OCI-M1 (cell line): ENCODE results near the gene ELMO1.

Experiments
- DNase-seq: peaks from one replicate; lab custom pipeline; 2025; lab: John Stamatoyannopoulos, UW

ELMO1 gene

DNA sequence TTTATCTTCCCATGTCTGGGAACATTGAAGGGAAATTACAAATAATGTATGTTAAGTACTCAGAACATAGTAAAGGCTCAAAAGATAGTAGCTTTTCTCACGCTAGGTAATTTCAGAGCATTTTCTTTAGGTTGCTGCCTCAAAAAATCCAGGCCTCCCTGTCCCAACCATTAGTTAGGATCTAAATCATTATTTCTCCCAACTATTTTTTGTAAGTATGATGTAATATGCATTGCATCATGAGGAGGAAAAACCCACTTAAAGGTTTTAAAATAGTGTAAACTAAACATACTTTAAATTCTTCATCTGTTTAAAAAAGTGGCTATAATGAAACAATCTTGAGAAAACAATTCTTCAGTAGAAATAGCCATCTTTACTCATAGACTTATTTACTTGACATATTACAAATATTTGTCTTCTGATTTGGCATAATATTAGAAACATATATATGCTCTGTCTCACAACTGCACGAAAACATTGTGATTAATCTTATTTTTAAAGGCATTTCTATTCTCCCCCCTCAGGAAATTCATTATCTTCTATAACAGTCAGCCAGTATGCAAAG lies 329.3 kb downstream of the ELMO1 start:
- no peak for DNase-seq

DNA sequence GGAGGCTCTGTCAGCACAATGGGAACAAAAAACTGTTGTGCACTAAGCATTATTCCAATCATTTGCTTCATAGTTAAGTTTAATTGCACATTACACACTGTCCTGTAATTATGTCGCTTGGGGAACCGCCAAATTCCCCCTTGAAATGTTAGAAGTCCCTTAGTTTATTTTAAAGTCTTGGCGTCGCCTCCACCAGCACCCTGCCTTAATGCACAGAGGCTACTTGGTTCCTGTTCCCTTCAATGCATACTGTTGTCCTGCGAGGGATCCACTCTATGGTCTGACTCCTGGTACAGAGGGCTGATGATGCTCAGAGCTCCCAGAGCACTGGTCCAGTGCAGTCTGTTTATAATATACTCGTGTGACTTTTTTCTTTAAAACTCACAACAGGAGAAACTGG lies 330.7 kb downstream of the ELMO1 start:
- DNase-seq, result no peak

DNA sequence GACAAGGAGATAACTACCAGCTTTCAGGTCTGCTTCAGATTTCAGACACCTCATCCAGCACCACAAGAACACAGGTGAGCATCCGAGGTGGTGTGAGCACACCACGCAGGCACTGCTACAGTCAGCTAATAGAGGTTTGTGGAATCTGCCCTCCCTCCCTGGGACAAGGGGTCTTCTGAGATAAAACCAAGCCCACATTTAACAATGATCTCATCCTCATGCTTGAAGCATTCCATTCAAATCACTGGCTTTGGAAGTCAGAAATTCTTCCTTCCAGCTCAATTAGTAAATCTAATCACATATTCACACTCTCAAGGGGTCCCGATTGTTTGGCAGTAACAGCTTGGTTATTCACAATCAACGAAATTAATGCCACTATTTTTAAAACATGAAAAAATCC lies 331.4 kb downstream of the ELMO1 start:
- no peak for DNase-seq

DNA sequence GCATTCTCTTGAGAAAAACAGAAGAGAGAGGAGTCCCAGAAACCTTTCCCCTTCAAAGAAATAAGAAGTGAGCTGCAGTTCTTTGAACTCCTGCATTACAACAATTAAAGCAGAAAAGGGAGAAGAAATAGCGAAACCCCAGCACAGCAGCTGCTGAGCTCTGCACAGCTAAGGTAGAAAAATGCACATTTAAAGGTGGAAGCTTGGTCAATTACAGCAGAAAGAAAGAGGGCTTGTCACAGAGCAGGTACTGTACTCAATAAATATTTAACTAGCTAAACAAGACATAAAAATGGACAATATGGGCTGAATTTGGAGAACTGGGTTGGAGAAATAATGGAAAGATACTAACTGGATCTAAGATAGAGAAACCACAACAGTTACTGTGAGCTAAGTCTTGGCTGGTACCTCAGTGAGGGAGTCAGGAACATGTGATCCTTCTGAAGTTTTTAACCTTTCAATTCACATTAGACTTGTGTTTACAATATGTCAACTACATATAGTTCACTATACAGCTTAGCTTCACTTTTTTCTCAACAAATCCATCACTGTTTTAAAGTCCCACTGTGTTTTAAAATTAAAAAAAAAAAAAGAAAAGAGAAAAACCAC lies 332.5 kb downstream of the ELMO1 start:
- peak; percentile 14 for DNase-seq

DNA sequence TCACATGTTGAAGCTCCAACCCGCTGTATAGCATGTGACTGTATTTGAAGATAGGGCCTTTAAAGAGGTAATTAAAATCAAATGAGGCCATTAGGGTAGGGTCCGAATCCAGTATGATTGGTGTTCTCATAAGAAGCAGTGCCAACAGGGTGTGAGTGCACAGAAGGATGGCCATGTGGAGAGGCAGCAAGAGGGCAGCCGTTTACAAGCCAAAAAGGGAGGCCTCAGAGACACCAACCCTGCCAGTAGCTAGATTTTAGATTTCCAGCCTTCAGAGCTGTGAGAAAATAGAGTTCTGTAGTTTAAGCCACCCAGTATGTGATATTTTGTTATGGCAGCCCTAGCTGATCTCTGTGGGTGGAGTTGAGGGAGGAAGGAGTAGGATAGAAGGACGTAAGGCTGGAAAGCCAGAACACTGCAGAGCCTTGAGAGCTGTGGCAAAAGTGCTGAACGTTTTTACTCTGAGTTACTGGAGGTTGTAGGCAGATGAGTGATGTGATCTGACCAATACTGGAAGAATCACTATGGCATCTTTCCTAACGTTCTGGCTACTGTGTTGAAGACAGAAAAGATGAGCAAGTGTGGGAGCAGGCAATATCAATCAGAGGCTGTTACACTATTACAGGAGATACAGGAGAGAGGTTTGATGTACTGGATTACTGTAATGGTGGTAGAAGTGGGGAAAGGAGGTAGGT lies 334.9 kb downstream of the ELMO1 start:
- DNase-seq, result no peak

DNA sequence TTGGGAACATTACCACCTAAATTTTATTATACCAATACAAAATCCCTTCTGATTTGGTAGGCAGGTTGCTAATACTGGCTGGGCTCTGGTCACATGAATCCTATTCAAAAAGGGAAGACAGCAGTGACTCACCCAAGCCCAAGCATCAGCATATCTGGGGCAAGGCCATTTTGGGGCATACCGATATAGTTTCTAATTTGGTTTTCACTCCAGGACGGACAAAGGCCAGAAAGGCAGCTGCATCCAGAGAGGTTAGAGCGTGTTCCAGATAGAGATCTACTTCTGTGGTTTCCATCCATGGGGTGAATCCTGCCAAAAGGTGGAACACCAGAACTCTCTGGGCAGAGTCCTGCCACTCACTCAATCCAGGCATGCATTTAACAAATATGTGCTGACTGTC lies 335.8 kb downstream of the ELMO1 start:
- no peak for DNase-seq

DNA sequence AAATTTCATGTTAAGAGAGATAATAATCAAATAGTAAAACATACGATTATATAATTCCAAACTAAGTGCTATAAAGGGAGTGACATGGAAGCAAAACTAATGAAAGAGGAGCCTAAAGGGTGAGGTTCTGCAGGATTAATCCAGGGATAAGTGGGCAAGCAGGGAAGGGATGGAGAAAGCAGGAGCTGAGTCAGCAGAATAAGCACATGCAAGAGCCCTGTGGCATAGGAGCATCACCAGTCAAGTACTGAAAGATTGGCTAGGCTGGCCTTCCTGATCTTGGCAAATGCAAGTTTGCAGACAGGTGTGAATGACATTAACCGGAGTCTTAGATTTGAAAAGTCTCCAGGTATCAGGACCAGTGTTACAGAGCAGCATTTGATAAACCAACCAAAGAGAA lies 336.4 kb downstream of the ELMO1 start:
- no peak for DNase-seq

DNA sequence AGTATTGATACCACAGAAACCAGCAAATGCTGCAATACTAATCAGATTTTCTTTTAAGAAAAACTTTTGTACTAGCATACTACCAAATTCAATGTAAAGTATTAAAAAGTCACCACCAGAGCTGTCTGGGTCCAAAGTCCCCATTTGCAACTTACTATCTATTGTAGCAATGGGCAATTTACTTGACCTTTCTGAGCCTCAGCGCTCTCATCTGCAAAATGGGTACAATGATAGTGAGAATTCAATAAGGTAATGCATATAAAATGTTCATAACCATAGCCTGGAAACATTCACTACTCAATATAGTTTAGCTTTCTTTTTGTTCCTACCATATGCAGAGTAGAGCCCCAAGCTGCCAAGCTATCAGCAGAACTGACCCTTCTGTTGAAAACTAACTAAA lies 337.2 kb downstream of the ELMO1 start:
- DNase-seq, result no peak

DNA sequence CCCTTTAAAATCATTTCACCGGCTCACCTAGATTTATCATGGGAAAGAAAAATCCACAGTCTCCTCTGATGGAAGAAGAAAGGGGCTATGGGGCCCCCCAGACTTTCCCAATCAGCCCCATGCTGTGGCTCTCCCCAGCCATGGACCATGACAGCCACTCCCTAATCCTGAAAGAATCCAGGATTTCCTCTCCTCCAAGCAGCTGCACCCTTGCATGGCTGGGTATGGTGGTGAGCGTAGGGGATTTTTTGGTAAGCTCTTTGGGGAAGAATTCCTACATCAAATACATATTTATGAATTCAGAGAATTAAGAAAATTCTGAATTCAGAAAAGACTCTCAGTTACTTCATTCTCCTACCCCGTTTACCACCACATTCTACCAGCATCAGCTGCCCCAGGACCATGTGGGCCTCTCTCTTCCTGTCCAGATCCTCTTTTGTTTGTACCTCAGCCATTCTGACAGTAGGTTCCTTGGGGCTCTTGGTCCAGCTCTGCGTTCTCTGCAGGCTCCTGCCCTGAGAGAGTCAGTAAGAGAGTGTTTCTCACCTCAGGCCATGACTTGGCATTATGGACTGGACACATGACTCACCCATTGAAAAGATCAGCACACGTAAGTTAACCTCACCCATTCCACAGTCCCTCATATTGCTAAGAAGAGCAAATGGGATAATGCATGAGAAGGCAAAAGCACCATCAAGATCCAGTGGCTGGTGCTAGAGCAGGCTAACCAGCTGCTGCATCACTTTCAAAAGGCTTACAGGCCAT lies 337.8 kb downstream of the ELMO1 start:
- no peak for DNase-seq

DNA sequence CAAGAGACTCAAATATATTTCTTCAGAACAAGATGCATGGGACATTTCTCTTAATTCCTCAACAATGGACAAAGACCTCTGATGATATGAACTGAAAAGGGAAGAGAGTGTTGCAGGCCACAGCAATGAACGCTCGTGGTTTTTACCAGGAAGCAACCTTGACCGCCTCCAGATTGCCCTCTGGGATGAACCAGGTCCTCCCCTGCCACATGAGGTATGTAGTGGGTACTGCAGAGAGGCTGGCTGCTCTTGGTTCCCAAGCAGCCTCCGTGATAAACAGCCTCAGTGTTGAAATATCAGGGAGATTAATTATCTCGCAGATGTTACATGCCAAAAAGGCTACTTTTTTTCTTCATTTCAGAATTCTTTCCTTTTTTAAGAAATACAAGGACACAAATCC lies 338.8 kb downstream of the ELMO1 start:
- DNase-seq, result peak; percentile 2

DNA sequence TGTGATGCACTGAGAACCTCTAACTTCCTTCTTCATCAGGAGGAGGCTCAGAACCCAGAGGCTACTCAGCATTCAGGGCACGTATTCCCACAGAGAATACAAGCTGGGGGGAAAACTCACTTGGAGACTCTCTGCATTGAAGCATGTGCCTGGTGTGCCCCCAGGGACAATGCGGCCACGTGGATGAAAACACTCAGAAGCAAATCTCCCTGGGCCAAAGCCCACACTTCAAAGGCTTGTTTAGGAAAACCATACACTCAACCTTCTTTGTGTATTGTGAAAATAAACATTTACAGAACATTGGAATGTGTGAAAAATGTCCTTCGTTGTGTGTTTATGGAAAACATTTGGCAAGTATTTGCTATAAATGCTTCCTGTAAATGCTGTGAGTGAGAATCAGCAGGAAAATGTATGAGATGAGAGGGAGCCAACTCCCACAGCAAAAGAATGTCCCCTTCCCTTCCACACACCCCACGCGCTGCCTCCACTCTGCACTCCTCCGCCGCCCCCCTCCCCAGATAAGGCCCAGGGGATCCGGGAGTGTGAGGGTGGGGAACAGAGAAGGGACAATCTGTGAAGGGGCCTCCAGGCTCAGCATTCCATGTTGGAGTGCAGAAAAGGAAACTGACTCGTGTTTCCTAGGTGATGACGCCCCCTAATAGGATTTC lies 339.5 kb downstream of the ELMO1 start:
- DNase-seq, result no peak

DNA sequence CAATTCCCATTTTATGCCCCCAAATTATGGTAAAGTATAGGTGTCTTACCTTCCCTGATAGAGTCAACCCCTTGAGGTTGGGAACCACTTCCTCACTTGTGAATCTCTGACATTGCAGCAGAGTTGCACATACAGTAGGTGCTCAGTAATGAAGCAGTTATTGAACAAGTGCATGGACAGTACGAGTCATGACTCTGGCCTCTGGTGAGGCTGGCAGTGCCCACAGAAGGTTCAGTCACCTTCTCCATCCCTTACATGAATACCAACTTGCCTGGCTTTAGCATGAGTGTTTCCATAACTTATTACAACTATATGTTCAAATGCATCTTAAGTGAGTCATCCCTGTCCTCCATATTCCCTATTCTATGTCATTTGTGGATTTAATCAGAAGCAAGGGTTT lies 340.0 kb downstream of the ELMO1 start:
- no peak for DNase-seq

DNA sequence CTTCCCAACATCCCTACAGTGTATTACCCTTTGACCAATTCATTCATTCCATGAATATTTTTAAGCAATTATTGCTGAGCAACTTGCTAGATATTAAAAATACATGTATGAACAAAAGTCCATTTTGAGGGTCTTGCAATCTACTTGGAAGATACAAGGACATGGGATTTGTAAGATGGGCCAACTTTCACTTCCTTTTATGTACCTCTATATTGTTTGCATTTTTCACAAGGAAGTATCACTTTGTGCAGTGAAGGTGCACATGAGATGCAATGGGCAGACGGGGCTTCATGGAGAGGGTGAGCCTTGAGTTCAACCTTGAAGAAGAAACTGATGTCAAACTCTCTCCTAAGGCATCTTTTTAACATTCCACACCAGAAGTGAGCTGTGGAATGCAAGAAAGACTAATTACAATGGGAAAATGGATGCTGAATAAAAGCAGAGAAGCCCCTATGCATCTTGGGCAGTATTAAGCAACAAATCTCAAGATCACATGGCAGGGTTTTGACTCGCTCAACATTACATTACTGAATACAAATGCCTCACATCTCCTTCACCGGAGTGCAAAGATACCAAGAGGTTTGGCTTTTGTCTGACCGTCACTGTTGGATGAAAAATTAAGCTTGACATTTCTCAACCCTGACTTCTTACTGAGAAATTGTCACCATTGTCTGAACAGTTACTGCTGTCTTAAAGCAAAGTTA lies 341.5 kb downstream of the ELMO1 start:
- DNase-seq, result no peak

DNA sequence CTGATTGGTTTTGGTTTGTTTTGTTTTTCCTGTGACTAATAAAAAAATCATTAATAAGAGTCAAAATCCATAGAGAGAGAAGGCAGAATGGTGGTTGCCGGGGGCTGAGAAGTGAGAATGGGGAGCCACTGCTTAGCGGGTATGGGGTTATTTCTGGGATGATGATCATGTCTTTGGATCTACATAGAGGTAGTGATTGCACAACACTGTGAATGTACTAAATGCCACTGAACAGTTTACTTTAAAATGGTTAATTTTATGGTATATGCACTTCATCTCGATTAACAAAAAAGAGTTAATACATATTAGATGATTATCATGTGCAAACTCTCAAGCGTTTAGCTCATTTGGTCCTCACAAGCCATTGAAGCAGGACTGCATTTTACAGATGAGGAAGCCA lies 342.9 kb downstream of the ELMO1 start:
- DNase-seq, result no peak

DNA sequence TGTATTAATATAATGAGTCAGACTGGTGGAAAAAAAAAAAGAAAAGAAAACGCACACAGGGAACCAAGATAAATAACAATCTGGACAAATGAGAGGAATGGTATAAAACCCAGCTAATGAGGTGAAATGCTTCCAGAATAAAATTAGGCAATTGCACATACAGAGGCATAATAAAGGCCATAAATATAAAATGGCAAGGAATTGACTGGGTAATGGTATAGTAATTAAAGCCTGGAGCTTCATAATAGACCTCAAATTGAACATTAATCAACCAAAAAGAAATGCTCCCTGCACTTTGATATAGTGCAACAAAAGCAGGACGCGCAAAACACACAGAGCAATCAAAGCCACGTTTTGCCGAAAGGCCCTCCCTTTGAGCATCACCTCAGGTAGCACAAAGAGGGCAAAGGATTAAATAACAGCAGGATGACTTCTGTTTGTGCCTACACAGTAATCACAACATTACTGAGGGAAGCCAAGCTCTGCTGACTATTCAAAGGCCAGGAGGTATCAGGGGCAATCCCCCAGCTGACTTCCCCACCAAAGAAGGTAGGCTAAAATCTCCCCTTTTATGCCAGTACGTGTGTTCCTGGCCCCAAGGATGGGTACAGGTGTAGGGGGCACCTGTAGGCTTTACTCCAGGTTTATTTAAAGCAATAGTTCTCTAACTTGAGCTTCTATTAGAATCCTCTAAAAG lies 343.7 kb downstream of the ELMO1 start:
- DNase-seq, result no peak

DNA sequence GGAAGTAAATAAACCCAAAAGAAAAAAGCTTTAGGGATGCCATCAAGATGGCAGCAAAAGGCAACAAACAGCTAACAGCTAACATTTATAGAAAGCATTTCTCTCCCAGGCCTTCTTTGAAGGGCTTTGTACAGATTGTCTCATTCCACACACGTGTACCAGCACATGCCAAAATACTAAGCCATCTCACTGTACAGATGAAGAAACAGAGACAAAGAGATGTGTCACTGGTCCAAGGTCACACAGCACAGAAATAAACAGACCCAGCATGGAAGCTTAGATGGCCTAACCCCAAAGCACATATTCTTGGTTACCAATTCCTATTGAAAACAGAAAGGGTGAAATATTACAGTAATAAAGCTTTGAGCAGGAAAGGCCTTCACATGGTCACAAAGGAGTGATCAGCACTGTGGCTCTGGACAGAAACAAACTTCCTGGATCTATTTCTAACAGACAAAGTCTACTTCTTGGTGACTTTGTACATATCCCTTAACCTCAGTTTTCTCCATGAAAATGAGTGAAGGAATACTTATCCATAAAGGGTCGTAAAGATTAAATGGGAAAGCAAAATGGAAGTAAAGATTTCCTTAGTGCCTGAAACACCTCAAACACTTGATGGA lies 346.0 kb downstream of the ELMO1 start:
- DNase-seq, result peak; percentile 1

DNA sequence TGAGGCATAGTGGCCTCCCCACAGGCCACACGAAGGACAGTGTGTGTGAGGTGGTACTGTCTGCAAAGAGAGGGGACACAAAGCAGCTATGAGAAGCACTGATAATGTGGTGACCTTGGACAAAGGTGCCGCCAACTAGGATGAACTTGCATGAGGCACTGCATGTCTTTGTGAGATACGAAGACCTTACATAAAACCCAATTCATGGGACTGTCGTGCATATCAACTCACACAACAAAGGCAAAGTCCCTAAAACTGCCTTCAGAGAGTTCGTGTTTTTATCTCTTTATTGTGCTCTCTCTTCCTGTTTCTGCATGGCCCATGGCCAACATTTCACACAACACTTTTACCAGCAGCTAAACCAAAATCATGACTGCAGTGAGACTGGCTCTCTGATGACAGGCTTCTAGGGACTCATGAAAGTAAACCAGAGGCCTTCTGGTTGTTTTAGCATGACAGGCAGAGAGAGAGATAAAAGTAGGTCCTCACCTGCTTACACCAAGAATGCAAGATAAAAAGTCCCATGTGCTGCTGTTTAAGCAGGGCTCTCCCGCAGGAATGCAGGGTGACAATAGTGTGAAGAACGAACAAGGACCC lies 347.8 kb downstream of the ELMO1 start:
- peak; percentile 78 for DNase-seq

DNA sequence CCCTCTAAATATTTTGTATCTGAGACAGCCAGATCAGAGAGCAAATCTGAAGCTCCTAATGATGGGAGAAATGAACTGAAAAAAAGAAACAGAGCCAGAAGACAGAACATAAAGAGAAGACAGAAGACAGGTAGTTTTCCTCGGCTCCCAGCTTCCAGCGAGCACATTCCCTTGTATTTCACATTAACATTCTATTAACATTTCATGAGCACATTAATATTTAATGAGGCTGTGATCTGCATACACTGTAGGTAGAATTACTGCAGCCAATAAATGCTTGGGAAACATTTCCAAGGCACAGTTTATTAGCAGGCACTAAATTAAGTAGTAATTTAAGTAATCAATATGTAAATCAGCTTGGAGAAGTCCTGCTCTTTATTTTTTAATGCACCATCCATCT lies 349.9 kb downstream of the ELMO1 start:
- no peak for DNase-seq

DNA sequence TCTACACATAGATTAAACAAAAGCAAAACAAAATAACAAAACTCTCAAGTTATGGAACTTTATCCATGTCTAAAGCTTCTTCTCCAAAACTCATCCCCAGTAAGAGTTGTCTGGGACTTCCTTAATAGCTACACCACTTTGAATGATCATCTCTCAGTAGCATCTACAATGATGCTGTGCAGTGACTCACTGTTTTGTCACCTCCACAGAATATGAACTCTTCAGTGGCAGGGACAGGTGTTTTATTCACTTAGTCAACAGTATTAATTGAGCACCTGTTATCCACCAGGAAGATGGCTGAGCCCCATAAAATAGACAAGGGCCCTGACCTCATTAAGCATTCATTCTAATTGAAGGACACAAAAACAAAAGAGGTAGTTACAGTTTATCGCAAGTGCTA lies 350.7 kb downstream of the ELMO1 start:
- no peak for DNase-seq

DNA sequence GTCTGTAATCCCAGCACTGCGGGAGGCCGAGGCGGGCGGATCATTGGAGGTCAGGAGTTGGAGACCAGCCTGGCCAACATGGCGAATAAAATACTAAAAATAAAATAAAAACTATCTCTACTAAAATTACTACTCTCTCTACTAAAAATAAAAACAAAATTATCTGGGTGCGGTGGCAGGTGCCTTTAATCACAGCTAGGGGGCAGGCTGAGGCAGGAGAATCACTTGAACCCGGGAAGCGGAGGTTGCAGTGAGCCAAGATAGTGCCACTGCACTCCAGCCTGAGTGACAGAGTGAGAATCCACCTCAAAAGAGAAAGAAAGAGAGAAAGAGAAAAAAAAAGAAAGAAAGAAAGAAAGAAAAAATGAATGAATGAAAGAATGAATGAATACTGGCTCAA lies 351.4 kb downstream of the ELMO1 start:
- DNase-seq, result no peak
